Endothelial cell of umbilical vein (primary cell): ENCODE results near the gene VPS4A. TPM values are rescaled to one million over a fixed set of nuclear protein-coding genes. Genes with fewer than 3 reads are reported as not detected.

Experiments
- BruUV-seq: library from RNA; stranded (reverse); fragments of 400-500 nt; replicated peaks from 2 replicates; lab custom pipeline; 2021; lab: Mats Ljungman, UMichigan
- CTCF ChIA-PET: fragments of 300-600, 350-600 bp; sonication (Branson Sonifier 250); formaldehyde crosslinking; loops from one replicate; lab custom pipeline; 2021; ENCODE audit warnings: antibody characterized with exemption, inconsistent platforms; lab: Charles Lee
- POLR2A ChIA-PET: fragments of 300-600, 350-600 bp; sonication (Branson Sonifier 250); formaldehyde crosslinking; loops from one replicate; lab custom pipeline; 2021; ENCODE audit warnings: antibody characterized with exemption, inconsistent platforms; lab: Charles Lee
- DNase-seq: peaks from one replicate; pipeline ENCODE4 v3.0.0-alpha.2; 2011; ENCODE audit warnings: low read depth, low spot score
- FAIRE-seq: peaks from 2 replicates; lab custom pipeline; 2011; peaks lifted over from hg19 to GRCh38; lab: Jason Lieb, UNC
- H2AFZ ChIP-seq: 2 replicates; pipeline ENCODE4 v1.6.0; 2012; ENCODE audit warnings: low read depth, low read length, control low read depth, inconsistent platforms
- H3K27ac ChIP-seq: 2 replicates; pipeline ENCODE4 v1.5.1; 2011; ENCODE audit warnings: low read depth, mild to moderate bottlenecking, control low read depth, low read length, moderate library complexity; ENCODE audit not compliant: insufficient read depth
- H3K27me3 ChIP-seq, 2 experiments: 2 replicates each; pipeline versions ENCODE4 v1.6.0 to v1.6.1; 2011; ENCODE audit warnings: low read length in 2 of 2, mixed read lengths in 1 of 2; ENCODE audit not compliant: control insufficient read depth in 2 of 2, insufficient read depth in 2 of 2
- H3K36me3 ChIP-seq, 2 experiments: 2 replicates in 1 of 2; 3 replicates in 1 of 2; pipeline ENCODE4 v1.5.1; 2011; ENCODE audit warnings: low read length in 2 of 2, mild to moderate bottlenecking in 1 of 2, moderate library complexity in 1 of 2; ENCODE audit not compliant: control insufficient read depth in 2 of 2, insufficient read depth in 2 of 2; ENCODE audit errors: extremely low read depth in 1 of 2
- H3K4me1 ChIP-seq: 3 replicates; pipeline ENCODE4 v1.5.1; 2011; ENCODE audit warnings: mild to moderate bottlenecking, low read length; ENCODE audit not compliant: control insufficient read depth, insufficient read depth; ENCODE audit errors: extremely low read depth
- H3K4me2 ChIP-seq: 2 replicates; pipeline ENCODE4 v1.6.1; 2011; ENCODE audit warnings: low read length, control low read depth, mixed read lengths; ENCODE audit not compliant: insufficient read depth
- H3K4me3 ChIP-seq, 3 experiments: fragments of 200-600 bp in 1 of 3; sonication (generic), shearing (Covaris generic) in 1 of 3; replicated peaks in 1 of 3; 2 replicates each; pipeline ENCODE4 v1.5.1; 2011 to 2016; ENCODE audit warnings: control low read depth in 3 of 3, low read length in 3 of 3, mild to moderate bottlenecking in 2 of 3, inconsistent platforms in 1 of 3, low read depth in 1 of 3, moderate library complexity in 1 of 3; ENCODE audit not compliant: insufficient read depth in 1 of 3
- H3K79me2 ChIP-seq: 2 replicates; pipeline ENCODE4 v1.6.0; 2012; ENCODE audit warnings: low read length, inconsistent platforms; ENCODE audit not compliant: control insufficient read depth, insufficient read depth
- H3K9ac ChIP-seq: replicated peaks from 2 replicates; pipeline ENCODE3; 2011; ENCODE audit warnings: low read length, control low read depth; ENCODE audit not compliant: insufficient read depth; ENCODE audit errors: extremely low read depth
- H3K9me1 ChIP-seq: replicated peaks from 3 replicates; pipeline ENCODE4 v1.6.0; 2011; ENCODE audit warnings: mild to moderate bottlenecking, low read length; ENCODE audit not compliant: control insufficient read depth, insufficient read depth; ENCODE audit errors: extremely low read depth
- H3K9me3 ChIP-seq: replicated peaks from 2 replicates; pipeline ENCODE4 v1.5.1; 2012; ENCODE audit warnings: low read length, inconsistent platforms; ENCODE audit not compliant: control insufficient read depth, insufficient read depth
- H4K20me1 ChIP-seq: replicated peaks from 2 replicates; pipeline ENCODE3; 2011; ENCODE audit warnings: mild to moderate bottlenecking, low read length; ENCODE audit not compliant: control insufficient read depth, insufficient read depth; ENCODE audit errors: extremely low read depth
- EZH2 ChIP-seq: IDR thresholded peaks from 2 replicates; pipeline ENCODE4 v1.6.1; 2012; ENCODE audit warnings: borderline replicate concordance, low read depth, mild to moderate bottlenecking, moderate library complexity, low read length, inconsistent platforms; ENCODE audit not compliant: severe bottlenecking
- FOS ChIP-seq: IDR thresholded peaks from 2 replicates; pipeline ENCODE4 v1.6.1; 2011; ENCODE audit warnings: mild to moderate bottlenecking, low read length, moderate library complexity, borderline replicate concordance; ENCODE audit not compliant: insufficient read depth
- GATA2 ChIP-seq: IDR thresholded peaks from 2 replicates; pipeline ENCODE4 v1.7.0; 2011; ENCODE audit warnings: low read depth, mild to moderate bottlenecking, moderate library complexity, mixed read lengths, low read length; ENCODE audit not compliant: insufficient read length, insufficient read depth
- JUN ChIP-seq: IDR thresholded peaks from 2 replicates; pipeline ENCODE4 v1.6.1; 2011; ENCODE audit warnings: borderline replicate concordance, low read depth; ENCODE audit not compliant: insufficient read length, insufficient read depth
- MYC ChIP-seq: IDR thresholded peaks from one replicate; pipeline ENCODE4 v1.6.1; 2011; ENCODE audit warnings: mild to moderate bottlenecking, low read depth, low read length
- POLR2AphosphoS5 ChIP-seq: IDR thresholded peaks from 2 replicates; pipeline ENCODE4 v1.6.1; 2012; ENCODE audit warnings: low read depth, mild to moderate bottlenecking, control low read depth, low read length, moderate library complexity; ENCODE audit not compliant: insufficient read depth
- dilution Hi-C: fragments of 300-500 bp; cut with MboI; formaldehyde crosslinking; loops from one replicate; pipeline ENCODE4 v1.15.0; 2019; ENCODE audit warnings: low sequenced_read_pairs; ENCODE audit not compliant: extremely low pct_ligation_motif_present
- intact Hi-C: fragments of 100-400 bp; cut with micrococcal nuclease; formaldehyde crosslinking; loops from one replicate; pipeline ENCODE4 v1.10.0; 2022
- polyA plus RNA-seq, 4 experiments: library from polyadenylated mRNA; depleted of rRNA in 3 of 4; stranded (reverse) in 3 of 4; unstranded in 1 of 4; fragments of >200 nt; gene quantifications; 2 replicates each; pipeline versions ENCODE4 v1.2.1 to v1.2.3, GENCODE V29; 2011 to 2012; ENCODE audit warnings: missing spikeins in 1 of 4
- total RNA-seq: library from RNA; stranded (reverse); gene quantifications from 2 replicates; pipeline ENCODE4 v1.2.3, GENCODE V29; 2021
- TF ChIP-seq, protein P1 (sequence below): IDR thresholded peaks from 2 replicates; pipeline ENCODE4 v1.6.1; 2011; ENCODE audit not compliant: insufficient read depth, insufficient read length

VPS4A gene
- total and polyA plus RNA-seq, 2 donors (not counting 3 experiments of a cell fraction or from before 2014, with no cell fraction given): 22.3 to 34.8 TPM

DNA sequence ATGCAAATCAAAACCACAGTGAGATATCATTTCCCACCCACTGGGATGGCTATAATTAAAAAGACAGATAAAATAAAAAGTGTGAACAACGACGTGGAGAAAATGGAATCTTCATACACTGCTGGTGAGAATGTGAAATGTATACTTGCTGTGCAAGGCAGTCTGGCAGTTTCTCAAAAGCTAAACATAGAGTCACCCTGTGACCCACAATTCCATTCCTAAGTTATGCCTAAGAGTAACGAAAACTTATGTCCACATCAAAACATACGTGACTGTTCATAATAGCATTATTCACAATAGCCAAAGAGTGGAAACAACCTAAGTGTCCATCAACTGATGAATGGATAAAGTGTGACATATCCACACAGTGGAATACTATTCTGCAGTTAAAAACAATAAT, 38.1 kb upstream of the VPS4A start:
- Histone ChIP-seq H3K9me1 (no peaks in the 10 kb centered on the region), H3K4me3 (no peak overlapping the region), H2AFZ (no peak overlapping the region), H3K4me2 (no peak overlapping the region), H3K79me2 (peaks cover 10% of the 10 kb centered on the region), H3K36me3 (peaks cover 0 to 9% of the 10 kb centered on the region in 2 experiments), H3K27me3 (no peaks in the 10 kb centered on the region), H4K20me1 (no peaks in the 10 kb centered on the region), H3K27ac (no peak overlapping the region), H3K9ac (no peak overlapping the region), H3K9me3 (no peaks in the 10 kb centered on the region), H3K4me1 (no peaks in the 10 kb centered on the region)
- intact Hi-C loops (no loop called here), dilution Hi-C loops (no loop called here)
- POLR2A ChIA-PET: interaction anchor here (0.6 kb wide), 1 partner anchor 49 kb away, joined by 10 read pairs; no protein-coding TSS in a partner anchor
- BruUV-seq: no TSS peak
- no peak for DNase-seq
- CTCF ChIA-PET: interaction anchor here (2.5 kb wide), 1 partner anchor 123 kb away, joined by 10 read pairs; no protein-coding TSS in a partner anchor
- no peak for FAIRE-seq
- no peak for TF ChIP-seq FOS
- no peak for TF ChIP-seq POLR2AphosphoS5
- no peak for TF ChIP-seq JUN
- no peak for TF ChIP-seq MYC
- TF ChIP-seq GATA2: no peak
- TF ChIP-seq EZH2: no peak
- TF ChIP-seq, protein P1, sequence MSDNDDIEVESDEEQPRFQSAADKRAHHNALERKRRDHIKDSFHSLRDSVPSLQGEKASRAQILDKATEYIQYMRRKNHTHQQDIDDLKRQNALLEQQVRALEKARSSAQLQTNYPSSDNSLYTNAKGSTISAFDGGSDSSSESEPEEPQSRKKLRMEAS: no peak
